SK-N-SH treated with all-trans-retinoic acid at 6 μM for 48 hours (cell line): Measurements from ENCODE around the gene CPLANE2.
A peak's percentile ranks its signal among the peaks of the same experiment; 100 is the strongest.

Experiments used
- ARNTL ChIP-seq: fragments of 450-650 bp; formaldehyde crosslinking; IDR thresholded peaks from 2 replicates; pipeline ENCODE4 v1.5.0; 2020; ENCODE audit warnings: low read depth, mild to moderate bottlenecking, moderate library complexity, borderline replicate concordance
- CSRNP3 ChIP-seq: fragments of 250-450 bp; sonication (Bioruptor Pico); IDR thresholded peaks from 2 replicates; pipeline ENCODE4 v1.5.1; 2021; ENCODE audit warnings: mild to moderate bottlenecking, moderate library complexity
- RARB ChIP-seq: fragments of 250-450 bp; sonication (Bioruptor Pico); IDR thresholded peaks from 2 replicates; pipeline ENCODE4 v1.8.0; 2021; ENCODE audit warnings: mild to moderate bottlenecking, moderate library complexity
- SNAI2 ChIP-seq: fragments of 250-450 bp; sonication (Bioruptor Pico); IDR thresholded peaks from 2 replicates; pipeline ENCODE4 v1.5.0; 2020; ENCODE audit warnings: mild to moderate bottlenecking, moderate library complexity
- ZFP3 ChIP-seq: fragments of 250-450 bp; sonication (Bioruptor Pico); IDR thresholded peaks from 2 replicates; pipeline ENCODE4 v1.5.0; 2020; ENCODE audit warnings: mild to moderate bottlenecking, moderate library complexity
- ZFP30 ChIP-seq: fragments of 450-650 bp; formaldehyde crosslinking; IDR thresholded peaks from 2 replicates; pipeline ENCODE4 v1.5.0; 2022; ENCODE audit warnings: mild to moderate bottlenecking, moderate library complexity
- ZNF8 ChIP-seq: fragments of 450-650 bp; formaldehyde crosslinking; IDR thresholded peaks from 2 replicates; pipeline ENCODE4 v1.5.0; 2020; ENCODE audit warnings: mild to moderate bottlenecking, moderate library complexity

GRCh38 chr1:16248603-16249516, 11.9 kb upstream of the CPLANE2 start:
- 0 out of 2 replicates have a peak, but pooled peaks have one; percentile 57 for TF ChIP-seq ZFP3
- no peak for TF ChIP-seq CSRNP3
- no peak for TF ChIP-seq ZFP30 (CRISPR knock-in tag)
- TF ChIP-seq SNAI2 (CRISPR knock-in tag), result no peak
- no peak for TF ChIP-seq RARB (CRISPR knock-in tag)
- no peak for TF ChIP-seq ZNF8
- no peak for TF ChIP-seq ARNTL (CRISPR knock-in tag)
